RWPE2 (cell line): Measurements from ENCODE around the gene LDLRAD4.

Source experiments
- ATAC-seq: fragments of 200-7000 bp; cut with Tn5 transposase; 3 replicates; pipeline ENCODE4 v1.9.1; 2021; ENCODE audit warnings: low read depth
- DNase-seq: peaks from one replicate; pipeline ENCODE4 v3.0.0-alpha.2; 2020; ENCODE audit warnings: low spot score
- H3K27ac ChIP-seq: fragments of 450-650 bp; 2 replicates; pipeline ENCODE4 v1.5.1; 2017; ENCODE audit warnings: mild to moderate bottlenecking; ENCODE audit not compliant: poor library complexity, severe bottlenecking
- H3K27me3 ChIP-seq: fragments of 250-450 bp; sonication (Bioruptor Pico); 2 replicates; pipeline ENCODE4 v1.5.1; 2021; ENCODE audit warnings: mild to moderate bottlenecking, moderate library complexity; ENCODE audit not compliant: insufficient read depth, poor library complexity, severe bottlenecking
- H3K36me3 ChIP-seq: fragments of 250-450 bp; sonication (Bioruptor Pico); 2 replicates; pipeline ENCODE4 v1.5.1; 2020; ENCODE audit warnings: low read depth, mild to moderate bottlenecking, moderate library complexity
- H3K4me1 ChIP-seq: fragments of 250-450 bp; sonication (Bioruptor Pico); 2 replicates; pipeline ENCODE4 v1.5.1; 2021; ENCODE audit warnings: mild to moderate bottlenecking, moderate library complexity; ENCODE audit not compliant: insufficient read depth, poor library complexity, severe bottlenecking
- H3K4me3 ChIP-seq: fragments of 250-450 bp; sonication (Bioruptor Pico); 2 replicates; pipeline ENCODE4 v1.5.1; 2021; ENCODE audit warnings: mild to moderate bottlenecking, moderate library complexity; ENCODE audit not compliant: severe bottlenecking
- H3K9me3 ChIP-seq: fragments of 250-450 bp; sonication (Bioruptor Pico); 2 replicates; pipeline ENCODE4 v1.5.1; 2021; ENCODE audit warnings: mild to moderate bottlenecking, moderate library complexity; ENCODE audit not compliant: severe bottlenecking
- CTCF ChIP-seq: fragments of 450-650 bp; IDR thresholded peaks from one replicate; pipeline ENCODE4 v1.5.1; 2017; ENCODE audit warnings: mild to moderate bottlenecking, moderate library complexity; ENCODE audit not compliant: poor library complexity, severe bottlenecking

The LDLRAD4 gene

GRCh38 chr18:13324880-13325279 is 106.3 kb downstream of the LDLRAD4 start:
- Histone ChIP-seq H3K27me3 (no peaks in the 10 kb centered on the region), H3K4me1 (no peaks in the 10 kb centered on the region), H3K9me3 (no peaks in the 10 kb centered on the region), H3K27ac (no peak overlapping the region), H3K36me3 (no peaks in the 10 kb centered on the region), H3K4me3 (no peak overlapping the region)
- no peak for TF ChIP-seq CTCF
- ATAC-seq = no peak
- no peak for DNase-seq

GRCh38 chr18:13328213-13328612 is 109.7 kb downstream of the LDLRAD4 start:
- DNase-seq (no peak), ATAC-seq (no peak)
- no peaks in the 10 kb centered on the region for H3K4me1 ChIP-seq
- H3K36me3 ChIP-seq = no peaks in the 10 kb centered on the region
- H3K4me3 ChIP-seq = no peak overlapping the region
- no peak overlapping the region for H3K27ac ChIP-seq
- no peaks in the 10 kb centered on the region for H3K27me3 ChIP-seq
- H3K9me3 ChIP-seq = no peaks in the 10 kb centered on the region
- no peak for TF ChIP-seq CTCF

GRCh38 chr18:13330996-13331395 is 112.4 kb downstream of the LDLRAD4 start:
- DNase-seq (no peak), ATAC-seq (no peak)
- Histone ChIP-seq H3K9me3 (no peaks in the 10 kb centered on the region), H3K27me3 (no peaks in the 10 kb centered on the region), H3K4me3 (no peak overlapping the region), H3K27ac (no peak overlapping the region), H3K36me3 (no peaks in the 10 kb centered on the region), H3K4me1 (no peaks in the 10 kb centered on the region)
- TF ChIP-seq CTCF = no peak

GRCh38 chr18:13331846-13332245 is 113.3 kb downstream of the LDLRAD4 start:
- Histone ChIP-seq H3K27ac (no peak overlapping the region), H3K36me3 (no peaks in the 10 kb centered on the region), H3K4me3 (no peak overlapping the region), H3K4me1 (no peaks in the 10 kb centered on the region), H3K9me3 (no peaks in the 10 kb centered on the region), H3K27me3 (no peaks in the 10 kb centered on the region)
- no peak for ATAC-seq
- no peak for DNase-seq
- no peak for TF ChIP-seq CTCF

GRCh38 chr18:13332874-13333273 is 114.3 kb downstream of the LDLRAD4 start:
- no peaks in the 10 kb centered on the region for H3K36me3 ChIP-seq
- no peaks in the 10 kb centered on the region for H3K9me3 ChIP-seq
- H3K27me3 ChIP-seq = no peaks in the 10 kb centered on the region
- no peak overlapping the region for H3K4me3 ChIP-seq
- no peaks in the 10 kb centered on the region for H3K4me1 ChIP-seq
- no peak for DNase-seq
- no peak overlapping the region for H3K27ac ChIP-seq
- ATAC-seq = no peak
- no peak for TF ChIP-seq CTCF
